Measurements from ENCODE around the gene NUP37. TPM values are rescaled to one million over a fixed set of nuclear protein-coding genes. Genes with fewer than 3 reads are reported as not detected.

The NUP37 gene
- total RNA-seq, 1 donor from 2014 or later, result 39.2 TPM

DNA sequence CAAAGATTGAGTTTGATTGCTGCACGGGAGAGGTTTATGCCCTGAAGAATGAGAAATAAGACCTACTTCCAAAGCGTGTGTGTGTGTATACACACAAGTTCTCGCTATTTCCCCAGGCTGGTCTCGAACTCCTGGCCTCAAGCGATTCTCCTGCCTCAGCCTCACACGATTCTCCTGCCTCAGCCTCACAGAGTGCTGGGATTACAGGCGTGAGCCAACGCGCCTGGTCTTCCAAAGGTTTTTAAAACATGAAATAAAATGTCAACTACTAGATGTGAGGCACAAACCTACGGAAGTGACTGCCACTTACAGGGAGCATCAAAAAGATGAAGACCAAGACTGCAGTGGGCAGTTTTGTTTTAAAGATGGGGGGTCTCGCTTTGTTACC is 57.5 kb downstream of the NUP37 start:
- Mint-ChIP-seq H3K4me3 (peak overlapping the region; percentile 94), H3K27me3 (no peaks in the 10 kb centered on the region), H3K4me1 (ENCODE audit: unreplicated experiment) (peaks cover 17% of the 10 kb centered on the region), H3K36me3 (no peaks in the 10 kb centered on the region), H3K27ac (peak overlapping the region; percentile 89), H3K9me3 (no peaks in the 10 kb centered on the region)
- DNase-seq (ENCODE audit: extremely low spot score, unreplicated experiment), result no peak
- TF ChIP-seq, protein P1, sequence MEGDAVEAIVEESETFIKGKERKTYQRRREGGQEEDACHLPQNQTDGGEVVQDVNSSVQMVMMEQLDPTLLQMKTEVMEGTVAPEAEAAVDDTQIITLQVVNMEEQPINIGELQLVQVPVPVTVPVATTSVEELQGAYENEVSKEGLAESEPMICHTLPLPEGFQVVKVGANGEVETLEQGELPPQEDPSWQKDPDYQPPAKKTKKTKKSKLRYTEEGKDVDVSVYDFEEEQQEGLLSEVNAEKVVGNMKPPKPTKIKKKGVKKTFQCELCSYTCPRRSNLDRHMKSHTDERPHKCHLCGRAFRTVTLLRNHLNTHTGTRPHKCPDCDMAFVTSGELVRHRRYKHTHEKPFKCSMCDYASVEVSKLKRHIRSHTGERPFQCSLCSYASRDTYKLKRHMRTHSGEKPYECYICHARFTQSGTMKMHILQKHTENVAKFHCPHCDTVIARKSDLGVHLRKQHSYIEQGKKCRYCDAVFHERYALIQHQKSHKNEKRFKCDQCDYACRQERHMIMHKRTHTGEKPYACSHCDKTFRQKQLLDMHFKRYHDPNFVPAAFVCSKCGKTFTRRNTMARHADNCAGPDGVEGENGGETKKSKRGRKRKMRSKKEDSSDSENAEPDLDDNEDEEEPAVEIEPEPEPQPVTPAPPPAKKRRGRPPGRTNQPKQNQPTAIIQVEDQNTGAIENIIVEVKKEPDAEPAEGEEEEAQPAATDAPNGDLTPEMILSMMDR (conservative IDR thresholded peaks at IDR 0.05), result no peak

DNA sequence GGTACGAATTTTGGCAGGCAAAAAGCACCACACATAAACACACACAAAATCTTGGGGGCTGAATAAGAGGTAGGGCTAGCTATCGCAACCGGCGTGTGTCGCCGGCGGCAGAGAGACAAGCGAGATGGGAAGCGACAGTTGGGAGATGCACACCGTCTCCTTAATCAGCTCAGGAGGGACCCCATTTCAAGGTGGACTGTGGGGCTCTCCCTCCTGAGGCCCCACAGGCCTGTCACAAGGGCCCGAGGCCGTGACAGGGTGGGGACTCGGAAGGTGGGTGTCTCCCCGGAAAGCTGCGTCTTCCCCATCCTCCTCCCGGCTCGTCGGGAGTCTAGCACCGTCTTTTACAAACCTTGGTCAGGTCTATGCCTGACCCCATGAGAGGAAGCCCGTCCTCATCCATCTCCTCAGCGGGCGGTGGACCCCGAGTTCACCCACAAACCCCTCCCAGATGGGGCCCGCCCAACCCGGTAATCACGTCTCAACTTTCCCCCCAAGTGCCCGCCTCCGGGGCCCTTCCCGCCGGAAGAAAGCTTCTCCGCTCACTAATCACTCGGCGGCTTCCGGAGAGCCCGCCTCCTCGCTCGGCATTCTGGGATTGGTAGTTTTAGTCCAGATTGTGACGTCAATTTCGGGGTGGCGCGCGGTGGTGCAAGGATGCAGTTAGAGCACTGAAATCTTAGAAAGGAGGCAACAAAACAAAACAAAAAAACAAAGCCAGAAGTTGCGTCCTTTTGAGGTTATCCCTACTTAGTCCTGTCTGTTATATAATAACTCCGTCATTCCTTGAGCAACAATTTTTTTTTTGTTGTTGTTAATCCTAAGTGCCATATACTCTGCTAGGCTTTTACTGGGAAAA is 58.1 kb downstream of the NUP37 start, which contains the start of gene WASHC3:
Gene WASHC3, minus strand, starts transcription at position 432 of the 859 bp plus-strand sequence. Its CDS starts 29 bp downstream, at position 403.
- Mint-ChIP-seq H3K36me3 (peaks cover 1% of the 10 kb centered on the region), H3K9me3 (no peaks in the 10 kb centered on the region), H3K4me3 (peak within 1 kb of the TSS; percentile 94), H3K27me3 (no peaks in the 10 kb centered on the region), H3K4me1 (ENCODE audit: unreplicated experiment) (peaks cover 13% of the 10 kb centered on the region), H3K27ac (peak within 1 kb of the TSS; percentile 89)
- peak; percentile 92 for DNase-seq (ENCODE audit: extremely low spot score, unreplicated experiment)
- TF ChIP-seq, protein P1 (conservative IDR thresholded peaks at IDR 0.05), result no peak

DNA sequence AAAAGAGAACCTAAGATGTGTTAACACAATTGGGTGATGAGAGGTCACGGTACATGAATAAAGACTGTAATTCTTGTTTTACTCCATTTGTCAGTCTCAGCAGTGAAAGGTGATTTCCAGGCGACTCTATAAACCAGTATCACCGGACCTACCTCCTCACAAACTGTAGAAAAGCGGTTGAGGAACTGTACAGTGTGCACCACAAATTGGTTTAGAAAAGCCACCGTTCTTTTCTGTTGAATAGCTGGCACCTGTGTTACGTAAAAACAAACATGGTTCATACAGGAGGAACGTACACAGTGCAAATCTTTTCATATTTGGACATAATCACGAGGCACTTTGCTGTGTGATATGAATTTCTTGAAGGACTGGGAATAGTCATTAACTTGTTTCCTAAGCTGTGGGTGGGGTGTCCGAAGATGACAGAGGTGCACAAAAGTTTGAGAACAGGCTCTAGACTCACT is 58.8 kb downstream of the NUP37 start:
- Mint-ChIP-seq H3K4me1 (ENCODE audit: unreplicated experiment) (peaks cover 13% of the 10 kb centered on the region), H3K27me3 (no peaks in the 10 kb centered on the region), H3K4me3 (peak overlapping the region; percentile 94), H3K27ac (peak overlapping the region; percentile 89), H3K36me3 (peaks cover 6% of the 10 kb centered on the region), H3K9me3 (no peaks in the 10 kb centered on the region)
- DNase-seq (ENCODE audit: extremely low spot score, unreplicated experiment), result no peak
- TF ChIP-seq, protein P1 (conservative IDR thresholded peaks at IDR 0.05), result no peak

GRCh38 chr12:102059343-102059742 is 60.6 kb downstream of the NUP37 start:
- no peak for DNase-seq (ENCODE audit: extremely low spot score, unreplicated experiment)
- Mint-ChIP-seq H3K27ac (no peak overlapping the region), H3K36me3 (peaks cover 11% of the 10 kb centered on the region), H3K4me1 (ENCODE audit: unreplicated experiment) (peaks cover 13% of the 10 kb centered on the region), H3K27me3 (no peaks in the 10 kb centered on the region), H3K9me3 (peaks cover 5% of the 10 kb centered on the region), H3K4me3 (peak overlapping the region; percentile 16)
- TF ChIP-seq, protein P1 (conservative IDR thresholded peaks at IDR 0.05), result no peak

DNA sequence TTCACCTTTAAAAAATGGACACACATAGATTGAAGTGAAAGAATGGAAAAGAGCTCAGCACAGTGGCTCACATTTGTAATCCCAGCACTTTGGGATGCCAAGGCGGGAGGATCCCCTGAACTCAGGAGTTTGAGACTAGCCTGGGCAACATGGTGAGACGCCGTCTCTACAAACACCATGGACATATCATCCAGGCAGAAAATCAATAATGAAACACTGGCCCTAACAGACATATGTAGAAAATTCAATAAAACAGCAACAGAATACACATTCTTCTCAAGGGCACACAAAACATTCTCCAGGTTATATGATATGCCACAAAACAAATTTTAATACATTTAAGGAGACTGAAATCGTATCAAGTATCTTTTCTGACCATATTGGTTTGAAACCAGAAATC is 65.6 kb downstream of the NUP37 start:
- Mint-ChIP-seq H3K9me3 (peaks cover 5% of the 10 kb centered on the region), H3K27ac (no peak overlapping the region), H3K4me3 (no peak overlapping the region), H3K27me3 (no peaks in the 10 kb centered on the region), H3K4me1 (ENCODE audit: unreplicated experiment) (no peaks in the 10 kb centered on the region), H3K36me3 (peaks cover 23% of the 10 kb centered on the region)
- TF ChIP-seq, protein P1 (conservative IDR thresholded peaks at IDR 0.05), result no peak
- no peak for DNase-seq (ENCODE audit: extremely low spot score, unreplicated experiment)
